HG02588 (cell line): ENCODE data around the gene NME1.
"Not testable (repeated sequence)": the region's sequence is repeated elsewhere in the genome, so short reads cannot be mapped to it uniquely, and the experiment has no call there.

ENCODE experiments used
- ATAC-seq: cut with Tn5 transposase; IDR thresholded peaks from one replicate; pipeline ENCODE4 v1.9.1; 2021; ENCODE audit warnings: mild to moderate bottlenecking, moderate library complexity; ENCODE audit not compliant: unreplicated experiment

Gene NME1

GRCh38 chr17:51144266-51145022 is 8.9 kb upstream of the NME1 start:
- no peak for ATAC-seq

GRCh38 chr17:51147650-51148049 is 5.7 kb upstream of the NME1 start:
- ATAC-seq: no peak

DNA sequence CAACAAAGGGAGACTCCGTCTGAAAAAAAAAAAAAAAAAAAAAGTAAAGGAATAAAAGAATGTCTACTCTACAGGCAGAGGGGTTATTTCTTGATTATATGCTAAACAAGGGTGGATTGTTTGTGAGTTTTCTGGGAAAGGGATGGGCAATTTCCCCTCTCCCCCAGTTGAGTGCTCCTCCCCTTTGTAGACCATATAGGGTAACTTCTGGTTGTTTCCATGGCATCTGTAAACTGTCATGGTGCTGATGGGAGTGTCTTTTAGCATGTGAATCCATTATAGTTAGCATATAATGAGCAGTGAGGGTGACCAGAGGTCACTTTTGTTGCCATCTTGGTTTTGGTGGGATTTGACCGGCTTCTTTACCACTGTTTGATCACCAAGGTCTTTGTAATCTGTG is 4.2 kb upstream of the NME1 start:
- ATAC-seq: no peak

GRCh38 chr17:51150932-51151331 is 2.4 kb upstream of the NME1 start:
- no peak for ATAC-seq

- no peak for ATAC-seq
Measured at GRCh38 chr17:51152766-51153209, 571 bp upstream of the NME1 start.

DNA sequence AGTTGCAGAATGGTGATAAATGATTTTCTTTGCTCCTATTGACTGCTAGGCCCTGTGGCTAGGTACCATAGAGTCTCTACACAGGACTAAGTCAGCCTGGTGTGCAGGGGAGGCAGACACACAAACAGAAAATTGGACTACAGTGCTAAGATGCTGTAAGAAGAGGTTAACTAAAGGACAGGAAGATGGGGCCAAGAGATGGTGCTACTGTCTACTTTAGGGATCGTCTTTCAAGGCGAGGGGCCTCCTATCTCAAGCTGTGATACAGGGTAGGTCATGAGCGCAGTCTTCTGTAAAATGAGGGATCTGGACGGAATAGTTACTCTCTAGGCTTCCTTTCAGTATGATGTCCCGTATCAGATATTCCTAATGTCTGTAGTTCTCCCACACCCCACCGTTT is 817 bp downstream of the NME1 start:
- ATAC-seq: no peak

DNA sequence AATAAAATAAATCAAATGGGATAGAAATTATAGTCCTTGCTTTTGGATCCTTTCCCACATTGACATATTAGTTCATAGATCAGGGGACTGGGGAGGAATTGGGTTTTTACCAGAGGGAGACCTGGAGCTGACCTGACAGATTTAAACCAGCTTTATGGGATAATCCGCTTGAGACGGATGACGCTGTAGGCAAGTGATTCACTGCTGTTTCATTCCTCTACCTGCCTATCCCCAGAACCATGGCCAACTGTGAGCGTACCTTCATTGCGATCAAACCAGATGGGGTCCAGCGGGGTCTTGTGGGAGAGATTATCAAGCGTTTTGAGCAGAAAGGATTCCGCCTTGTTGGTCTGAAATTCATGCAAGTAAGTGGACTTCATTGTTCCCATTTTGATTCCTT is 2.1 kb downstream of the NME1 start:
- no peak for ATAC-seq

DNA sequence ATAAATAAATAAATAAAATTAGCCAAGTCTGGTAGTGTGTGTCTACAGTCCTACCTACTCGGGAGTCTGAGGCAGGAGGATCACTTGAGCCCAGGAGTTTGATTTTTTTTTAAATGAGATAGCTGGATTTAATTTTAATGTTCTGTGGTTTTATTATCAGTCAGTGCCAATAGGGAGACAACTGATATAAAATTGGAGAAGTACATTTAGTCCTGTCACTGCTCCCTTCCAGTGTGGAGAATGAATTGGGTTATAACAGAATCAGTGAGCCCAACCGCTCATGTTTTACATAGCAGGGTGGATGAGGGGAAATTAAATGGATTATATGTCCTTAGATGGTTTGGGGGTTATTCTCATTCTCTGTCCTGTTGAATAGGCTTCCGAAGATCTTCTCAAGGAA is 6.2 kb downstream of the NME1 start:
- ATAC-seq: no peak

GRCh38 chr17:51161541-51161940 is 8.2 kb downstream of the NME1 start:
- no peak for ATAC-seq

DNA sequence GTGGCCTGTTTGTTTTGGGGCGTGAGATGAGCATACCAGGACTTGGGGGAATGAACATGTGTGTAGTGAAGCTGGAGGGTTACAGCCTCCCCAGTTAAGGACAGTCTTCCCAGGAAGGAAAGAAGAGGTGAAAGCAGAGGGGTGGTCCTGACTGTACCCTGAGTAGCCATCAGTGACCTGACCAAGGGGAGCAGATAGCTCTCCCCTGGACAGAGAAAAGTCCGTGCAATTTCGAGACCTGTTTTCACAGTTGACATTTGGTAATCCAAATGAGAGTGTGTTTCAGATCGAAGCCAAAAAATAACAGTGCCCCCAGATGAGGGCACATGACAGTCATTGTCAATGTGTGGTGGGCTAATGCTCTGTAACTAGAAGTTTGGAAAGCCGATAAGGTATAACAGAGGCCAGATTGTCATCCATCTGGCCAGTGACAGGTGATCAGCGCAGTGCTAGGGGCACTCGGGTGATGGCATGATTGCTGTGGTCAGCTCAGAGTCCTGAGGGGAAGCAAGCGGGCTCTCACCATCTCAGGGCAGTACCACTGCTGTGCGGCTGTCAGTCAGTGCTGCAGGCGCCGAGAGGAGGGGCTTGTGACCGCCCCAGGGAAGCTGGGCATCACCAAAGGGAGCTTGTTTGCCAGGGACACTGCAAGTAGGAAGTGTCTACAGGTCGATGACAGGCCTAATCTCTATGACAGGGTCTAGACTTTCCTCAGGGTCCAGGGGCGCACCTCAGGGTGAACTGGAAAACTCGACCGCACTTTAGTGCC is 11.7 kb downstream of the NME1 start:
- no peak for ATAC-seq

- ATAC-seq: peak; percentile 20
Measured at GRCh38 chr17:51165680-51166197, 12.4 kb downstream of the NME1 start.

DNA sequence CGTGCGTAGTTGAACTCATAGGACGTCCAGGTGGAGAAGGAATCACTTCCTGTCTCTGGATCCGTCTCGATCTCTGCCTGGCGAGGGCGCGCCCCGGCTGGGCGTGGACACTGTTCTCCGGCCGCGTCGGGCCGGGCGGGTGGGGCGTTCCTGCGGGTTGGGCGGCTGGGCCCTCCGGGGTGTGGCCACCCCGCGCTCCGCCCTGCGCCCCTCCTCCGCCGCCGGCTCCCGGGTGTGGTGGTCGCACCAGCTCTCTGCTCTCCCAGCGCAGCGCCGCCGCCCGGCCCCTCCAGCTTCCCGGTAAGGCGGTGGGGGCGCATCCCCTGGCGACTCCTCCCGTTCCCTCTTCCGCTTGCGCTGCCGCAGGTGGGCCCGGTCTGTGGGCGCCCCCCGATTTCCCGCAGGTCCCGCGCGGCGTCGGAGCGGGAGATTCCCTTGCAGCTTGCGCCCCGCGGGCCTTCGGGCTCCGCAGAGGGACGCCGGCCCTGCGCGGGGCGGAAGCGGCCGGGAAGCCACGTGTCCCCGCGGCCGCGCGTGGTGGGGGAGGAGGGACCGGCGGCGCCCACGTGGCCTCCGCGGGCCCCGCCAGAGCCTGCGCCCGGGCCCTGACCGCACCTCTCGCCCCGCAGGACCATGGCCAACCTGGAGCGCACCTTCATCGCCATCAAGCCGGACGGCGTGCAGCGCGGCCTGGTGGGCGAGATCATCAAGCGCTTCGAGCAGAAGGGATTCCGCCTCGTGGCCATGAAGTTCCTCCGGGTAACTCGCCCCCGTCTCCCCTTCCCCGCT is 13.0 kb downstream of the NME1 start, which contains the start of gene NME2:
Gene NME2, plus strand, starts transcription at position 214 of the 789 bp plus-strand sequence. Its CDS starts 420 bp downstream, at position 634.
- peak; percentile 87 for ATAC-seq

GRCh38 chr17:51166987-51167931 is 13.9 kb downstream of the NME1 start:
- peak; percentile 39 for ATAC-seq

DNA sequence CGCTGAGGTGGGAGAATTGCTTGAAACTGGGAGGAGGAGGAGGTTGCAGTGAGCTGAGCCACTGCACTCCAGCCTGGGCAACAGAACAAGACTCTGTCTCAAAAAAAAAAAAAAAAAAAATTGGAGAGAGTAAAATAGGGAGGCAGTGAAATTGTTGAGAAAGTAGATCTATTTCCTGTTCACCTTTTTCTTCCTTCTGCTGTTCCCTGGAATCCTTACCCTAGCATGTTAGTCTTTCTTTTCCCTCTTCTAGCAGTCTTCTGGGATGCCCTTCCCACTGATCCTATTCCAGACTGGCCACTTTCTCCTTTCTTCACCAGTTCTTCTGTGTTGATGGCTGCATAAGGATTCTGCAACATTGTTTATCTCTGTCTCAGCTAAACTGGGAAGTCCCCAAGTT is 16.0 kb downstream of the NME1 start:
- ATAC-seq: no peak

DNA sequence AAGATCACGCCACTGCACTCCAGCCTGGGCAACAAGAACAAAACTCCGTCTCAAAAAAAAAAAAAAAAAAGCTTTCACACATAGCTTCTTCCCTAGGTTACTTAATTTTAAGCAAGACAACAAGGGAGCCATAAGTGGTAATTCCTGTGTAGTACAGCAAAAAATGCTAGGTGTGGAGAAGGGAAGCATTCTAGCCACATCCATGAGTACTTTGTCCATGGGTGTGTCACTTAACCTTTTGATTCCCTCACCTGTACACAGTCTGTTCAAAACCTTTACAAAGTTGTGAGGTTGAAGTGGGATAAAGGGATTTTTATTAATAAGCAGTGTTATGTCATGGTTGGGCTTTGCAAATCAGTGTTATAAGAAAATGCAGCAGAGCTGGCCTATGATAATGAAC is 17.4 kb downstream of the NME1 start:
- no peak for ATAC-seq

- not testable (repeated sequence) for ATAC-seq
Measured at GRCh38 chr17:51172030-51172429, 18.7 kb downstream of the NME1 start.

GRCh38 chr17:51180486-51180885 is 27.1 kb downstream of the NME1 start:
- ATAC-seq: no peak

DNA sequence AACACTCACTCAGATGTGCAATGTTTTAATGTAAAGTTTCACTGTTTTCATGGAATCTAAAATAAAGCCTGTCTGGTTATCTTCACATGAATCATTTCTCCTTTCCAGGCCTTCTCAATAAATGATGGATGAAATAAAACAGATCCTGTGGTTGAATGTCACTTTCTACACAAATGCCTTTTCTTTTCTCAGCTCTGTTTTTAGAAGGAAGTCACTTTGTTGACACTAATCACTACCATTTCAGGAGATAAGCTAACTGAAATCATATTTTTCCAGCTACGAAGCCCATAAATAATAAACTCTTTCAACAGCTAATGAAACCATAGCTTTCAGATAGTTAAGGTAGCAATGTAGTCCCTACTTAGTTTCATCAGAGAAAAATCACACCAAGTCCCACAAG is 30.8 kb downstream of the NME1 start:
- ATAC-seq: no peak

GRCh38 chr17:51185763-51186332 is 32.5 kb downstream of the NME1 start:
- no peak for ATAC-seq
